Trophoblast cell (in vitro differentiated cells and primary cell): ENCODE data around the gene FBXO30.

Experiments
- DNase-seq, 2 donors: peaks; one replicate each; pipeline ENCODE4 v3.0.0-alpha.2; 2016
- H2AFZ ChIP-seq: 2 replicates; pipeline ENCODE4 v1.6.1; 2013; ENCODE audit warnings: low read length, moderate library complexity, mild to moderate bottlenecking; ENCODE audit not compliant: insufficient read depth, poor library complexity
- H2AK5ac ChIP-seq: 2 replicates; pipeline ENCODE4 v1.6.1; 2013; ENCODE audit warnings: mild to moderate bottlenecking, low read length
- H2BK120ac ChIP-seq: 2 replicates; pipeline ENCODE4 v1.6.1; 2013; ENCODE audit warnings: low read length, mild to moderate bottlenecking, moderate library complexity; ENCODE audit not compliant: insufficient read depth, poor library complexity
- H2BK12ac ChIP-seq: 2 replicates; pipeline ENCODE4 v1.6.1; 2013; ENCODE audit warnings: mild to moderate bottlenecking, low read length, moderate library complexity
- H2BK5ac ChIP-seq: 2 replicates; pipeline ENCODE4 v1.6.1; 2013; ENCODE audit warnings: low read length, low read depth, moderate library complexity, mild to moderate bottlenecking; ENCODE audit not compliant: poor library complexity
- H3K14ac ChIP-seq: 2 replicates; pipeline ENCODE4 v1.6.1; 2013; ENCODE audit warnings: mild to moderate bottlenecking, low read length
- H3K18ac ChIP-seq: 2 replicates; pipeline ENCODE4 v1.6.1; 2013; ENCODE audit warnings: mild to moderate bottlenecking, low read length
- H3K23ac ChIP-seq: 2 replicates; pipeline ENCODE4 v1.6.1; 2013; ENCODE audit warnings: low read length
- H3K27ac ChIP-seq: 2 replicates; pipeline ENCODE4 v1.5.1; 2013; ENCODE audit warnings: low read depth, mild to moderate bottlenecking, inconsistent platforms, low read length, moderate library complexity
- H3K27me3 ChIP-seq: 2 replicates; pipeline ENCODE4 v1.6.1; 2013; ENCODE audit warnings: inconsistent platforms, mild to moderate bottlenecking, low read length, moderate library complexity; ENCODE audit not compliant: insufficient read depth
- H3K36me3 ChIP-seq, 2 experiments: 1 replicate in 1 of 2; 2 replicates in 1 of 2; pipeline ENCODE4 v1.6.1; 2013; ENCODE audit warnings: low read length in 2 of 2, mild to moderate bottlenecking in 2 of 2, moderate library complexity in 1 of 2; ENCODE audit not compliant: insufficient read depth in 2 of 2, control insufficient read depth in 1 of 2
- H3K4ac ChIP-seq: 2 replicates; pipeline ENCODE4 v1.6.1; 2013; ENCODE audit warnings: low read depth, mild to moderate bottlenecking, low read length, moderate library complexity
- H3K4me1 ChIP-seq, 2 experiments: 1 replicate in 1 of 2; 2 replicates in 1 of 2; pipeline ENCODE4 v1.6.1; 2013; ENCODE audit warnings: low read length in 2 of 2, mild to moderate bottlenecking in 2 of 2, moderate library complexity in 1 of 2; ENCODE audit not compliant: insufficient read depth in 2 of 2, control insufficient read depth in 1 of 2
- H3K4me2 ChIP-seq: 2 replicates; pipeline ENCODE4 v1.6.1; 2013; ENCODE audit warnings: inconsistent platforms, mild to moderate bottlenecking, low read length, moderate library complexity
- H3K4me3 ChIP-seq: 2 replicates; pipeline ENCODE4 v1.5.1; 2013; ENCODE audit warnings: mild to moderate bottlenecking, low read depth, low read length, inconsistent platforms
- H3K79me1 ChIP-seq: one replicate; pipeline ENCODE4 v1.6.1; 2013; ENCODE audit warnings: low read length
- H3K79me2 ChIP-seq: 2 replicates; pipeline ENCODE4 v1.6.1; 2013; ENCODE audit warnings: low read length, mild to moderate bottlenecking; ENCODE audit not compliant: control insufficient read depth, insufficient read depth, poor library complexity
- H3K9ac ChIP-seq: 2 replicates; pipeline ENCODE4 v1.6.1; 2013; ENCODE audit warnings: mild to moderate bottlenecking, low read length
- H3K9me3 ChIP-seq: 2 replicates; pipeline ENCODE4 v1.6.1; 2013; ENCODE audit warnings: low read depth, mild to moderate bottlenecking, control low read depth, inconsistent platforms, low read length; ENCODE audit not compliant: insufficient read depth
- H4K12ac ChIP-seq: 2 replicates; pipeline ENCODE4 v1.6.1; 2013; ENCODE audit warnings: low read depth, mild to moderate bottlenecking, low read length, moderate library complexity
- H4K8ac ChIP-seq: 2 replicates; pipeline ENCODE4 v1.6.1; 2013; ENCODE audit warnings: low read depth, mild to moderate bottlenecking, low read length, moderate library complexity
- H4K91ac ChIP-seq: one replicate; pipeline ENCODE4 v1.6.1; 2013; ENCODE audit warnings: low read depth, mild to moderate bottlenecking, low read length, moderate library complexity
- WGBS: extraction: QIAGEN DNeasy Blood & Tissue Kit; methylation state at CpG from one replicate; pipeline ENCODE4 v1.1.7; 2013; ENCODE audit warnings: missing lambda C conversion rate; ENCODE audit not compliant: insufficient read length, insufficient coverage; ENCODE audit errors: extremely low coverage; 5-methylcytosine and 5-hydroxymethylcytosine counted together

The FBXO30 gene

GRCh38 chr6:145814035-145814500 is 527 bp downstream of the FBXO30 start:
- H2AFZ ChIP-seq: peak overlapping the region; percentile 91
- no peak overlapping the region for H2AK5ac ChIP-seq

GRCh38 chr6:145813285-145814034 is 1.1 kb downstream of the FBXO30 start:
- H3K4me3 ChIP-seq: peak overlapping the region; percentile 99
- H3K14ac ChIP-seq: no peak overlapping the region
- H3K9me3 ChIP-seq: no peaks in the 10 kb centered on the region
- WGBS: no CpG with 5 or more reads among the region's 12 CpGs
- H4K8ac ChIP-seq: no peak overlapping the region
- H4K91ac ChIP-seq: no peak overlapping the region
- no peak overlapping the region for H2BK120ac ChIP-seq
- H3K36me3 ChIP-seq: no peaks in the 10 kb centered on the region
- H3K18ac ChIP-seq: no peak overlapping the region
- H3K79me2 ChIP-seq: peaks cover 8% of the 10 kb centered on the region
- H3K27me3 ChIP-seq: no peaks in the 10 kb centered on the region
- H3K79me1 ChIP-seq: peaks cover 15% of the 10 kb centered on the region
- H2BK12ac ChIP-seq: no peak overlapping the region
- no peak overlapping the region for H2AK5ac ChIP-seq
- H2AFZ ChIP-seq: no peak overlapping the region
- H3K9ac ChIP-seq: peak overlapping the region; percentile 0
- H3K23ac ChIP-seq: no peak overlapping the region
- peak overlapping the region; percentile 97 for H3K27ac ChIP-seq
- H3K4me2 ChIP-seq: peak overlapping the region; percentile 66
- peak overlapping the region; percentile 66 for H3K4ac ChIP-seq
- peak in 1 of 2 donors; percentile 16 for DNase-seq
- H3K4me1 ChIP-seq: peaks cover 0 to 2% of the 10 kb centered on the region in 2 experiments
- no peak overlapping the region for H4K12ac ChIP-seq
- peak overlapping the region; percentile 94 for H2BK5ac ChIP-seq

More at GRCh38 chr6:145814035-145814500, 527 bp downstream of the FBXO30 start:
- Histone ChIP-seq H3K36me3 (no peaks in the 10 kb centered on the region), H2BK120ac (peak overlapping the region; percentile 84), H3K4me2 (peak overlapping the region; percentile 66), H3K9ac (peak overlapping the region; percentile 99), H3K23ac (no peak overlapping the region), H4K12ac (peak overlapping the region; percentile 40), H3K14ac (peak overlapping the region; percentile 97), H3K27me3 (no peaks in the 10 kb centered on the region), H3K79me1 (peaks cover 15% of the 10 kb centered on the region), H4K91ac (peak overlapping the region; percentile 92), H3K27ac (peak overlapping the region; percentile 97), H3K79me2 (peaks cover 8% of the 10 kb centered on the region), H3K9me3 (no peaks in the 10 kb centered on the region), H3K18ac (peak overlapping the region; percentile 99), H2BK12ac (no peak overlapping the region), H3K4me3 (peak overlapping the region; percentile 99), H3K4ac (peak overlapping the region; percentile 66), H2BK5ac (peak overlapping the region; percentile 94), H4K8ac (peak overlapping the region; percentile 87), H3K4me1 (peaks cover 0 to 2% of the 10 kb centered on the region in 2 experiments)
- no CpG with 5 or more reads among the region's 33 CpGs for WGBS
- DNase-seq: peak; percentile 27 to 62

GRCh38 chr6:145811741-145812140 is 2.9 kb downstream of the FBXO30 start:
- Histone ChIP-seq H3K79me2 (peaks cover 8% of the 10 kb centered on the region), H4K12ac (no peak overlapping the region), H3K9ac (no peak overlapping the region), H2BK12ac (no peak overlapping the region), H3K4me3 (no peak overlapping the region), H3K36me3 (no peaks in the 10 kb centered on the region), H3K14ac (no peak overlapping the region), H3K4me1 (peaks cover 0 to 2% of the 10 kb centered on the region in 2 experiments), H2BK120ac (no peak overlapping the region), H2BK5ac (no peak overlapping the region), H3K4ac (peak overlapping the region; percentile 46), H3K79me1 (peaks cover 15% of the 10 kb centered on the region), H3K9me3 (no peaks in the 10 kb centered on the region), H3K4me2 (peak overlapping the region; percentile 24), H4K91ac (no peak overlapping the region), H3K18ac (no peak overlapping the region), H3K23ac (no peak overlapping the region), H2AK5ac (no peak overlapping the region), H3K27me3 (no peaks in the 10 kb centered on the region), H2AFZ (no peak overlapping the region), H4K8ac (no peak overlapping the region), H3K27ac (no peak overlapping the region)
- no CpG with 5 or more reads among the region's 1 CpG for WGBS
- no peak for DNase-seq

GRCh38 chr6:145809785-145810184 is 4.8 kb downstream of the FBXO30 start:
- no CpG with 5 or more reads among the region's 1 CpG for WGBS
- no peak overlapping the region for H3K18ac ChIP-seq

More at GRCh38 chr6:145809785-145810184, 4.8 kb downstream of the FBXO30 start:
- no peak overlapping the region for H2BK5ac ChIP-seq
- no peak overlapping the region for H2BK12ac ChIP-seq
- H4K91ac ChIP-seq: no peak overlapping the region
- no peaks in the 10 kb centered on the region for H3K9me3 ChIP-seq
- H3K9ac ChIP-seq: no peak overlapping the region
- no peak overlapping the region for H3K27ac ChIP-seq
- no peaks in the 10 kb centered on the region for H3K4me1 ChIP-seq
- H2AFZ ChIP-seq: no peak overlapping the region
- peak in 1 of 2 donors; percentile 58 for DNase-seq
- no peak overlapping the region for H2AK5ac ChIP-seq
- H2BK120ac ChIP-seq: no peak overlapping the region
- no peak overlapping the region for H4K8ac ChIP-seq
- H3K4ac ChIP-seq: peak overlapping the region; percentile 69
- peaks cover 7% of the 10 kb centered on the region for H3K79me1 ChIP-seq
- H3K23ac ChIP-seq: no peak overlapping the region
- H3K27me3 ChIP-seq: no peaks in the 10 kb centered on the region
- H3K4me3 ChIP-seq: no peak overlapping the region
- H4K12ac ChIP-seq: no peak overlapping the region
- H3K79me2 ChIP-seq: peaks cover 5% of the 10 kb centered on the region
- H3K36me3 ChIP-seq: peaks cover 1 to 9% of the 10 kb centered on the region in 2 experiments
- no peak overlapping the region for H3K4me2 ChIP-seq
- no peak overlapping the region for H3K14ac ChIP-seq
